ENCODE data around the gene RAB14. TPM values are rescaled to one million over a fixed set of nuclear protein-coding genes. Genes with fewer than 3 reads are reported as not detected.

RAB14 gene
- total RNA-seq, 2 experiments from 2014 or later: 54.3 to 55.5 TPM

DNA sequence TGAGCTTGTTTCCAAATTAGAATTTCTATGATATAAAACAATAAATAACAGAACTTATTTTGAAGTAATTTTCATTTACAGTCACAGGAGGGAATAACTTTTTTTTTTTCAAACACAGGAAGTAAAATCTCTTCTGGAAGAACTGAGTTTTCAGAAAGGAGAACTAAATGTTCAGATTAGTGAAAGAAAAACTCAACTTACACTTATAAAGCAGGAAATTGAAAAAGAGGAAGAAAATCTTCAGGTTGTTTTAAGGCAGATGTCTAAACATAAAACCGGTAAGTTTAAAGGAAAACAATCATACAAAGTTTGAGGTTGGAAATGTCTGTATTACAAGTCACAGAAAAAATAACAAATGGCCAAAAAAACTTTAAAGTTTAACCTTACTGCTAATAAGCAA lies 41.6 kb downstream of the RAB14 start:
- CTCF ChIA-PET: interaction anchor here (1.4 to 3.6 kb wide), 2 partner anchors 9 to 12 kb away, joined by 5 to 15 read pairs; no protein-coding TSS in a partner anchor
- DNase-seq (no peak), ATAC-seq (no peak)
- peaks cover 18% of the 10 kb centered on the region for H3K4me1 Mint-ChIP-seq (ENCODE audit: low read depth)
- POLR2A ChIA-PET: interaction anchor here (0.8 to 1.9 kb wide), 2 partner anchors 26 to 39 kb away, joined by 3 to 5 read pairs; no protein-coding TSS in a partner anchor
- H3K4me3 Mint-ChIP-seq: no peak overlapping the region
- intact Hi-C loops (cut with micrococcal nuclease): no loop called here
- H3K9me3 Mint-ChIP-seq: no peaks in the 10 kb centered on the region
- peak overlapping the region; percentile 72 for H3K27ac Mint-ChIP-seq
- H3K36me3 Mint-ChIP-seq (ENCODE audit: low read depth): peaks cover 61% of the 10 kb centered on the region
- TF ChIP-seq, protein P1, sequence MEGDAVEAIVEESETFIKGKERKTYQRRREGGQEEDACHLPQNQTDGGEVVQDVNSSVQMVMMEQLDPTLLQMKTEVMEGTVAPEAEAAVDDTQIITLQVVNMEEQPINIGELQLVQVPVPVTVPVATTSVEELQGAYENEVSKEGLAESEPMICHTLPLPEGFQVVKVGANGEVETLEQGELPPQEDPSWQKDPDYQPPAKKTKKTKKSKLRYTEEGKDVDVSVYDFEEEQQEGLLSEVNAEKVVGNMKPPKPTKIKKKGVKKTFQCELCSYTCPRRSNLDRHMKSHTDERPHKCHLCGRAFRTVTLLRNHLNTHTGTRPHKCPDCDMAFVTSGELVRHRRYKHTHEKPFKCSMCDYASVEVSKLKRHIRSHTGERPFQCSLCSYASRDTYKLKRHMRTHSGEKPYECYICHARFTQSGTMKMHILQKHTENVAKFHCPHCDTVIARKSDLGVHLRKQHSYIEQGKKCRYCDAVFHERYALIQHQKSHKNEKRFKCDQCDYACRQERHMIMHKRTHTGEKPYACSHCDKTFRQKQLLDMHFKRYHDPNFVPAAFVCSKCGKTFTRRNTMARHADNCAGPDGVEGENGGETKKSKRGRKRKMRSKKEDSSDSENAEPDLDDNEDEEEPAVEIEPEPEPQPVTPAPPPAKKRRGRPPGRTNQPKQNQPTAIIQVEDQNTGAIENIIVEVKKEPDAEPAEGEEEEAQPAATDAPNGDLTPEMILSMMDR (IDR thresholded peaks at IDR 0.05): no peak
- H3K27me3 Mint-ChIP-seq: no peaks in the 10 kb centered on the region

DNA sequence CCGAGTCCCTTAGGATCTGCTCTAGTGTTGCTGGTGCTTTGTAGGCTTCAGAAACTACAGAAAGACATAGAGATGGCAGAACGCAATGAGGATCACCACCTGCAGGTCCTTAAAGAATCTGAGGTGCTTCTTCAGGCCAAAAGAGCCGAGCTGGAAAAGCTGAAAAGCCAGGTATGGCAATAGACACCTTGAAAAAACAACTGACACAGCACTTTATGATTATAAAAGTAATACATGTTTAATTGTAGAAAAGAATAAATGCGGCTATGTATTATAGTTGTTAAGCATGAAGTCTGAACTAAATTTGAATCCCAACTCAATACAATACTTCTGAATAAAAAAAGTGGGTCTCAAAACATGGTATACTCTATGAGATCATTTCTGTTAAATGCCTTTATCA lies 43.7 kb downstream of the RAB14 start:
- TF ChIP-seq, protein P1 (IDR thresholded peaks at IDR 0.05): no peak
- Mint-ChIP-seq H3K36me3 (ENCODE audit: low read depth) (peaks cover 65% of the 10 kb centered on the region), H3K27me3 (no peaks in the 10 kb centered on the region), H3K4me1 (ENCODE audit: low read depth) (peaks cover 33% of the 10 kb centered on the region), H3K27ac (no peak overlapping the region), H3K9me3 (no peaks in the 10 kb centered on the region), H3K4me3 (no peak overlapping the region)
- POLR2A ChIA-PET: no interaction called here
- intact Hi-C loops (cut with micrococcal nuclease): no loop called here
- CTCF ChIA-PET: interaction anchor here (1.5 to 1.9 kb wide), 2 partner anchors 11 to 36 kb away, joined by 5 to 7 read pairs; no protein-coding TSS in a partner anchor
- DNase-seq: no peak
- no peak for ATAC-seq

DNA sequence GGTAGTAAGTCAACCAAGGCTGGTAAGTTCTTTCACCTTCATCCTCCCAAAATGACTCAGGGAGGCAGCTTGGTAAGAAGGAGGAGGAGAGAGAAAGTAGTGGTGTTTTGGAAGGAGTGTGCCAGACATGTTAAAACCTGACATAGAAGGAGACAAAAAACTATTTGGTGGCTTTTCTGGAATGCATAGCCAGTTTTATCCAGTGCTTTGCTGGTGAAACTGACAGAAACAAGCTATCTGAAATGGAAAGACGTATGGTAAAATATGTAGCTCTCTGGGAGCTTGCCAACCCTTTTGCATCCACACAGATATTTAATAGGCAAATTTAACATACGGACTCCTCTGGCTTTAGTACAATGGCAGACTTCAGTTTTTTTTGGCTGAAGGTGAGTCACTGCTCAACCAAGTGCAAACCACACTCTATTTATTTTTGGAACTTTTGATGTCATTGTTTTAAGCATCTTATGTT lies 45.4 kb downstream of the RAB14 start:
- ChIA-PET CTCF (interaction anchor here (1.2 to 2.3 kb wide), 4 partner anchors 9 to 34 kb away, joined by 4 to 13 read pairs (median 6); no protein-coding TSS in a partner anchor), POLR2A (no interaction called here)
- intact Hi-C loops (cut with micrococcal nuclease): no loop called here
- Mint-ChIP-seq H3K27ac (peak overlapping the region; percentile 88), H3K9me3 (no peaks in the 10 kb centered on the region), H3K4me3 (peak overlapping the region; percentile 11), H3K4me1 (ENCODE audit: low read depth) (peaks cover 43% of the 10 kb centered on the region), H3K27me3 (no peaks in the 10 kb centered on the region), H3K36me3 (ENCODE audit: low read depth) (peaks cover 68% of the 10 kb centered on the region)
- DNase-seq (peak; percentile 28), ATAC-seq (peak; percentile 92)
- TF ChIP-seq, protein P1 (IDR thresholded peaks at IDR 0.05): no peak

DNA sequence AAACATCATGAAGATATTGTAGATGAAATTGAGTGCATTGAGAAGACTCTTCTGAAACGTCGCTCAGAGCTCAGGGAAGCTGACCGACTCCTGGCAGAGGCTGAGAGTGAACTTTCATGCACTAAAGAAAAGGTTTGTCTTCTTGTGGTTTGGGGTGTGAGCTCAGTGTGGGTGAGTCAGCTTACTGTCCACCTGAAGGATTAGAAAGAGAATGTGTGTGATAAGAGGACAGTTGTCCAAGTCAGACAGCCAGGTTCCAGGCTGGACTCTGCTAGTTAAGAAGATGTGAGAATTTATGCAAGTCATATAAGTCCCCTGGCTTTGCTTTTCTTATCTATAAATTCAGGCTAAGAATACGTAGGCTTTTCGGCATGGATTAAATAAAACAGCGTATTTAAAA lies 46.9 kb downstream of the RAB14 start:
- no peaks in the 10 kb centered on the region for H3K27me3 Mint-ChIP-seq
- CTCF ChIA-PET: interaction anchor here (1.1 to 2.3 kb wide), 2 partner anchors 14 to 22 kb away, joined by 3 to 13 read pairs; no protein-coding TSS in a partner anchor
- no peaks in the 10 kb centered on the region for H3K9me3 Mint-ChIP-seq
- ATAC-seq (no peak), DNase-seq (no peak)
- peak overlapping the region; percentile 7 for H3K27ac Mint-ChIP-seq
- TF ChIP-seq, protein P1 (IDR thresholded peaks at IDR 0.05): no peak
- peaks cover 67% of the 10 kb centered on the region for H3K36me3 Mint-ChIP-seq (ENCODE audit: low read depth)
- intact Hi-C loops (cut with micrococcal nuclease): no loop called here
- peaks cover 46% of the 10 kb centered on the region for H3K4me1 Mint-ChIP-seq (ENCODE audit: low read depth)
- no peak overlapping the region for H3K4me3 Mint-ChIP-seq
- POLR2A ChIA-PET: interaction anchor here (0.7 to 1.0 kb wide), 2 partner anchors 15 kb away, joined by 3 read pairs; no protein-coding TSS in a partner anchor

DNA sequence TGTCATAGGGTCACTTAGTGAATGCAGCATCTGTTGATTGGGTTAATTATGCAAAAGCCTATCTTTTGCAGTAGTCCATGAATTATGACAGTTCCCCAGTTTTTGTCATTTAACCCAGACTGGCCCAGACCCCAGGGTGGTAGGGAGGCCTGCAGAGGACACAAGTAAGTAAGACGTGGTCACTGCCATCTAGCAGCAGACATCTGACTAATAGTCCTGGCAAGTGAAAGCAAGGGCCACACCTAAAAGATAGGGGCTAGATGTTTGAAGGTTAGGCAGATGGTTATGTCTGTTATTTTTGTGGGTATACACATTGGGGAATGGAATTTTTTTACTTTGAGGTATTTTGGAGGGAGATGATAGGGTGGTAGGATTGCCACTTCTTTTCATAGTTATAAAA lies 48.0 kb downstream of the RAB14 start:
- no peak overlapping the region for H3K4me3 Mint-ChIP-seq

More for the DNA sequence above, 48.0 kb downstream of the RAB14 start:
- Mint-ChIP-seq H3K27me3 (no peaks in the 10 kb centered on the region), H3K36me3 (ENCODE audit: low read depth) (peaks cover 66% of the 10 kb centered on the region), H3K9me3 (no peaks in the 10 kb centered on the region), H3K4me1 (ENCODE audit: low read depth) (peaks cover 46% of the 10 kb centered on the region), H3K27ac (peak overlapping the region; percentile 3)
- TF ChIP-seq, protein P1 (IDR thresholded peaks at IDR 0.05): no peak
- DNase-seq: no peak
- CTCF ChIA-PET: interaction anchor here (0.9 kb wide), 1 partner anchor 18 kb away, joined by 3 read pairs; no protein-coding TSS in a partner anchor
- intact Hi-C loops (cut with micrococcal nuclease): no loop called here
- POLR2A ChIA-PET: interaction anchor here (1.8 kb wide), 1 partner anchor 16 kb away, joined by 6 read pairs; no protein-coding TSS in a partner anchor
- no peak for ATAC-seq

All from activated CD8-positive, alpha-beta T cell treated with anti-CD3 and anti-CD28 coated beads for 36 hours (primary cell).